GM04504 (cell line): ENCODE data around the gene LIMS2.

ENCODE experiments used
- DNase-seq: peaks from one replicate; pipeline ENCODE4 v3.0.0-alpha.2; 2012; ENCODE audit warnings: low read depth

Gene LIMS2, protein sequence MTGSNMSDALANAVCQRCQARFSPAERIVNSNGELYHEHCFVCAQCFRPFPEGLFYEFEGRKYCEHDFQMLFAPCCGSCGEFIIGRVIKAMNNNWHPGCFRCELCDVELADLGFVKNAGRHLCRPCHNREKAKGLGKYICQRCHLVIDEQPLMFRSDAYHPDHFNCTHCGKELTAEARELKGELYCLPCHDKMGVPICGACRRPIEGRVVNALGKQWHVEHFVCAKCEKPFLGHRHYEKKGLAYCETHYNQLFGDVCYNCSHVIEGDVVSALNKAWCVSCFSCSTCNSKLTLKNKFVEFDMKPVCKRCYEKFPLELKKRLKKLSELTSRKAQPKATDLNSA

DNA sequence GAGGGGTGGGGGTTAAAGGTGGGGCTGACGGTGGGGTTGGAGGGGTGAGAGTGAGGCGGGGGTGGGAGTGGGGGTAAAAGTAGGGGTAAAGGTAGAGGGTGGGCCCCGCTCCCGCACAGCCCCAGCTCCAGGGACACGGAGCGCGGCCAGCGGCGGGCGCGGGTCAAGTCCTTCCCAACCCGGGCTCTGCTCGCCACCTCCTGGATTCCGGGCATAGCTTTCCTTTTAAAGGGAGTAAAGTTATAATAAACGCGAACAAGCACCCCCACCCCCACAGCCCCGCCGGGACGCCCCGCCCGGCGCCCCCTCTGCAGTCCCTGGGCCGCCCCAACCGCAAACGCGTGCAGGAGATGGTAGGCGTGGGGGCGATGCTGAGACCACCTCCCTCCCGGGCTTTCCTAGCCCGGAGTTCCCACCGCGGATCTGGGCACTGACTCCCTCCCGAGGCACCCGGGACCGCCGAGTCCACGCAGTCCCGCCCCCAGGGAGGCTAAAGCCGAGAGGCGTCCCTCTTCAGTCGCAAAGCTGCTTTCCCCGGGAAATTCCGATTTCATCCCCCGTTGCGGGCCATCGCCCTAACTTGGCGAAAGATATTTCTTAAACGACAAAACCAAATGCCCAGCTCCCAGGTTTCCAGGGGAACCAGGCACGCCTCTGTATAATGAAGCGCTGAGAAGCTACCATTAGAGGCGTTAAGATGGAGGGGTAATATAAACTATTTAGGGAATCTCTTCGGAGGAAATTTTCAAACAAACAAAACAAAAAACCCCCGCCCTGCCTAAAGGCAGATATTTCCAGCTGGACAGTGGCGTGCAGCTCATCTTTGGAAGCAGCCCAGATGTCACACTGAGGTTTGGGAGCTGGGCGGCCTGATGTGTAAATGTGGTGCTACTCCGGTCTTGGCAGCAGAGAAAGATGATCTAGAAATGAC is at the start of gene LIMS2:
TSS of gene LIMS2 (minus strand) at position 200 of the 931 bp plus-strand sequence. CDS start 506 bp downstream, outside the sequence.
- peak; percentile 42 for DNase-seq

DNA sequence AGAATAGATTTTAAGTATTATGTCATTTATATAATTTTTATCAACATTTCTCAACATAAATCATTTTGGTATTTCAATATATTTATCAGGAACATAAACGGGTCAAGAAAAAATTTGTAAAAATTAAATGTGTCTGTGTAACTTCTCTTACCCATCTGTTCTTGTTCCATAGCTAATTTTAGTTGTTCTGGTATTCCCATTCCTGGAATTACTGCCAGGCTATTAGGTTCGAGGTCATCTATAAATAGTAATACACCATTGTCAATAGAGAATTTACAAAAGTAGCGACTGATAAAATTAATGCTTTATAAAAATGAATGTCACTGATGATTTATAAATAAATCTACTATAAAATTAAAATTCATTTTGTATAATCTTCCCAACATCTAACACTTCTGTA is 47.5 kb upstream of the LIMS2 start:
- DNase-seq = no peak

DNA sequence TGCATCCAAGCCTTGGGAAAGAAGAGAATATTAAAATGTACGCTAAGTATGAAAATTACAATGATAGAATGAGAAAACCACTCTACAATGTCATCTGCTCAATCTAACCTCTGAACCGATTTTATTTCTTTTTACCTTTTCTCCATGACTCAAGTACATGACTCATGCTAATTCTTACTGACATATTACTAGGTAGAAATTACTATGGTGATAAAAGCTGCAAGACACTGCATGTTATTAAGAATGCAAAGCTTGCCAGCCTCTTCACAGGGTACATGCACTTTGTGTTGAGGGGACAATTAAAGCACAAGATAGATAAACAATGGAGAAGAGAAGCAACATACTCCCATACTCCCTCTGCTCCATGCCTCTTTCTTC is 46.6 kb upstream of the LIMS2 start:
- no peak for DNase-seq

DNA sequence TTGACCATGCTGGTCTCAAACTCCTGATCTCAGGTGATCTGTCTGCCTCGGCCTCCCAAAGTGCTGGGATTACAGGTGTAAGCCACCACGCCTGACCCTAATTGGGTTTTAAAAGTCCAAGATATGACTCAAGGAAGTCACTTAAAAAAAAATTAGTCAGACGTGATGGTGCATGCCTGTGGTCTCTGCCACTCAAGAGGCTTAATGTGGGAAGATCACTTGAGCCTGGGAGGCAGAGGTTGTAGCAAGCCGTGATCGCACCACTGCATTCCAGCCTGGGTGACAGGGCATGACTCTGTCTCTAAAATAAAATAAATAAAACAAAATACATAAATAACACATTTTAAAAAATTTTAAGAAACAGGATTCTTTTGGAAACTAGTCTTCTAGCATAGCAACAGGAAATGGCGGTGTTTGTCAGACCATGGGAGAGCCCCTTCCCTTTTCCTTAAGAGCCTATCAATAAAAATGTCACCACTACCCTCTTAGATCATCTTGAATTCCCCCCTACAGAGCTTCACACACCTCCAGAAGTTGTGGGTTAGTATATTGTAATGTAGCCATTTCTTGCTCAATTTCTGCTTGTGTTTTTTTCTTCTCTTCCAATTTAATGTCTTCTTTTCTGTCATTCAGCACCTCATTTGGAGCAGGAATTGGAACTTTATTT is 46.1 kb upstream of the LIMS2 start:
- DNase-seq = peak; percentile 37

DNA sequence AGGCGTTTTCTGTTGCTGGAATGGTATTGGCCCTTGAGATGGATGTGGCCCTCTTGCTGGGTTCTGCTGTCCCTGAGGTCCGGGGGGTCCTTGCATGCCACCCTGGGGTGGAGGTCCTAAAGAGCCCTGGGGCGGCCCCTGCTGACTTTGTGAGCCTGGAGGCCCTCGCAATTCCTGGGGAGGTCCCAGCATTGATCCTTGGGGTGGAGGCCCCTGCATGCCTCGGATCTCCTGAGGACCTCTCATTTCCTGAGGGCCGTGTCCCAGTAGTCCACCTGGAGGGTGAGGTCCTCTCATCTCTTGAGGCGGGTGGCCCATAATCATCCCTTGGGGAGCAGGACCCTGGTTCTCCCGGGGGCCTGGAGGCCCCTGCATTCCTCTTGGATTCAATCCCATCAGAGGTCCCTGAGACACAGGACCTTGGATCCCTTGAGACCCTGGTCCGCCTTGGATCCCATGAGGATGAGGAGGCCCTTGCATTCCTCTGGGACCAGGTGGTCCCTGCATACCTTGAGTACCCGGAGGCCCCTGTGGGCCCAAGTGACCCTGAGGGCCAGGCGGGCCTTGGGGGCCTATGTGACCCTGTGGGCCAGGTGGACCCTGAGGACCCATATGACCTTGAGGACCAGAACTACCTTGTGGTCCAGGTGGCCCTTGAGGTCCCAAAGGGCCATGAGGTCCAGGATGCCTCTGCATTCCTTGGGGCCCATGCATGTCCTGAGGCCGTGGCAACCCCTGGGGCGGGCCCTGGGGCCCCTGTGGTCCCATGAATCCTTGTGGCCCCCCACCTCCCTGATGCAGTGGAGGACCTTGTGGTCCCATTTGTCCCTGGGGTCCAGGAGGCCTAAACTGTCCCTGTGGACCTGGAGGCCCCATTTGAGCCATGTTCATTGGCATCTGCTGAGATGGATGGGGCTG is 44.2 kb upstream of the LIMS2 start:
- DNase-seq = no peak

DNA sequence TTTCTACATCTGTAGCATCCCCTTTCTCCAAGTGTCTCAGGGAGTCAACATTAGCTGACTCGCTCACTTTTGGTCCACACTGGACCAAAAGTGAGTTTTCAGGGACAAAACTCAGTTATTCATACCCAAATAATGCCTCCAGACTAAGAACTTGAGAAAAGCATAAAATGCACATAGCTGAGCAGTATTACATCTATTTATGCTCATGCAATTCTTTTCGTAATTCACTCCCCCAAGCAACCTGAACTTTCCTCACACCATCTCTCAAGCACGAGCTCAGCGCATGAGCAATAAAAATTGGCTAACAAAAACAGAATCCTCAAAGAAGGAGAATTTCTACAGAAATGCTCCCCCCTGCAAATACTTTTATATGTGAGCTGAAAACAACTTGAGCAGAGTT is 42.9 kb upstream of the LIMS2 start:
- DNase-seq = no peak

DNA sequence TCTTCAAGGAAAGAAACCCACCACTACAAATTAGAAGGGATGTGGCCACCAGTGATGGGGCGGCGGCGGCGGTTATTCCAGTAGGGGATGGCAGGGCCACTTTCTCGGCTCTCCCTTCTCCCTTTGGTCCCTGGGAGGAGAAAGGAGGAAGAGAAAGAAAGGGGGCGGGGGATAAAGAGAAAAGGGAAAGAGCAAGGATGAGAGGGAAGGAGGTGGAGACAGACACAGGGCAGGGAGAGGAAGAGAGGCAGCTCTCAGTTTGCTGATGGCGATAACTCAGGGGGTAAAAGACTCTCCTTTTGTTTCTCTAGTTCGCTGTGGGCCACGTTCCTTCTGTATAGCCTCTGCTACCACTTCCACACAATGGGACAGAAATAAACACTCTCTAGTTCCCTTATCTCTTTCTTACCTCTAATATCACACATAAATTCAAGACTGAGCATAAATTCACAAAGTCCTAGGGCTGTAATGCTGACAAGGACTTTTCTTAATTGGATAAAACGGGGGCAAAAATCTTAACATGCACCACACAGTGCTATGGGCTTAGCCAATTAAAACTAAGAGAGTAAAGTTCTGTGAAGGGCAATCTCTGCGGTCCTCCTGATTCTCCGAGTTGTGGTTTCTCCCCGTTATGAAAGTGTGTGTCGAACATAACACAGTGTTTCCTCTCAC is 40.6 kb upstream of the LIMS2 start:
- no peak for DNase-seq

DNA sequence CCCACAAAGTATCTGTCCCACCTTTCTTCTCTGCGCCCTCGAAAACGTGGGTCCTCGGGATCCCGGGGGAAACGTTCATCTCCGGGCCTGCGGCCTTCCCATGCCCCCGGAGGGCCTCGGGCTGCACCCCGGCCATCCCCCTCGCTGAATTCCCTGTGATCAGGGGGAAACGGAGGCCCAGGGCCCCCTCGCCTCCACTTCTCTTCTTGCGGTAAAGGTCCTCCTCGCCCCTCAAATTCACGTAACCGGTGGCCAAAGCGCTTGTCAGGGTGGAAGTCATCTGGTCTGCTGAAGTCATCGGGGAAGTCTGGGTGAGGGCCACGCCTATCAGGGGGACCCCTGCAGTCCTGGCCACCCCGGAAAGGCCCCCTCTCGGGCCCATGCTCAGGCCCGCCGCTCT is 38.2 kb upstream of the LIMS2 start:
- no peak for DNase-seq

DNA sequence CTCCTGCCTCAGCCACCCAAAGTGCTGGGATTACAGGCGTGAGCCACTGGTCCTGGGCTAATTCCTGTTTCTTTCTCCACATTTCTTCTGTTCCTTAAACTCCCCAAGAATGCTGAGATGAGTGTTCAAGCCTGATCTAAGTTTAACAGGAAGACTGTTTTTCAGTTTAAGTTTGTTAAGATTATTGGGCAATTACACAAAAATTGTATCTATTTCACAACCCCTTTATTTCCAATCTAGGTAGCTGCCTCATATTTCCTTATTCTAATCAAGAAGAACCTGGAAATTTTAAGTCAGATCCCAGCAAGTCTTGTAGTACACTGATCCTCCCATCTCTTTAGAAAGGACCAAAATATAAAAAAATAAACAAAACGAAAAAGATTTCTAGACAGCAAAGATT is 37.7 kb upstream of the LIMS2 start:
- DNase-seq = no peak

DNA sequence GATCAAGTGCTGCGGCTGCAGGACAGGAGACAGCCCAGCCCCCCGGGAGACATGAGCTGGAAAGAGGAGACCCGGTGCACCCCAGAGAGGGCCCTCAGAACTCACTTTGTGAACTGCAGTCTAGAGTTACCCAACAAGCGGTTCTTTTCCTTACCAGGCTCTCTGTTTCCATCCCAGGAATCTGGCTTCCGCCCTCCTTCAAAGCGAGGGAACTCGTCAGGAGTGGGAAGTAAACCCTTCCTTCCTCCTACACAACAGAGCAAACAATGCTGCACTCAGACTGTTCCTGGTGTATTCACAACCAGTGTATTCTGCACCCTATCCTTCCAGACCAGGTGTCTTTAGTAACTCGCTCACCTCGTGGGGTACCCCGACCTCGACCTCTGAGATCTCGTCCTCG is 34.0 kb upstream of the LIMS2 start:
- no peak for DNase-seq

DNA sequence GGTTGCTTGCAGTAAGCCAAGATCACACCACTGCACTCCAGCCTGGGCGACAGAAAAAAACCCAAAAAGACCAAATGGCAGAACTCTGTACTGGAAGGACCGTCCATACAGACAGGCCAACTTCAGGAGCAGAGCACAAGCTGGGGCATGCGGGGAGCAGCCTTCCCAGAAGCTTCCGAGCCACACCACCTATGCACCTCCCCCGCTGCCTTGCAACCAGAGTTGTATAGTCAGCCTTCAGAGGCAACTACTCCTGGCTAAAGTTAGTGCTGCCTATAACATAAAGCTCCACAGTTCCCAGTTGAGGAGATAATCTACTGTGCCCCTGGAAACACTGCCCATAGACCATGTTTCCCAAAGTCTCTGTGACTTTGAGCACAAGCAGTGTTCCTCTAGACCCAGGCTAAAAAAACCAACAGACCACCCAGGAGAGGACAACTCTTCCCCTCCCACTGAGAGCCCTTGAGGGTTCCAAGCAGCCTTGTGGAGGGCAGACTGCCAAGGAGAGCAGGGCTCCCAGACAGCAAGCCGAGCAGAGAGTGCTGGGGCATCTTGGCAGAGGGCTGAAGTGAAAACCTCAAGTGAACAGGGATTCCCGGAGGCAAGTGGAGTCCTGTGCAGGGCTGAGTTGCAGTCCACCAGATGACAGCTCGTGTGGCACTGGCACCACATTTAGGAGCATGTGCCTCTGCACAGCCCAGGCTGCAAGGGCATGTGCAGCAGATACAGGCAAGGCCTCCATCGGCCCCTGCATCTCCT is 32.7 kb upstream of the LIMS2 start:
- no peak for DNase-seq

DNA sequence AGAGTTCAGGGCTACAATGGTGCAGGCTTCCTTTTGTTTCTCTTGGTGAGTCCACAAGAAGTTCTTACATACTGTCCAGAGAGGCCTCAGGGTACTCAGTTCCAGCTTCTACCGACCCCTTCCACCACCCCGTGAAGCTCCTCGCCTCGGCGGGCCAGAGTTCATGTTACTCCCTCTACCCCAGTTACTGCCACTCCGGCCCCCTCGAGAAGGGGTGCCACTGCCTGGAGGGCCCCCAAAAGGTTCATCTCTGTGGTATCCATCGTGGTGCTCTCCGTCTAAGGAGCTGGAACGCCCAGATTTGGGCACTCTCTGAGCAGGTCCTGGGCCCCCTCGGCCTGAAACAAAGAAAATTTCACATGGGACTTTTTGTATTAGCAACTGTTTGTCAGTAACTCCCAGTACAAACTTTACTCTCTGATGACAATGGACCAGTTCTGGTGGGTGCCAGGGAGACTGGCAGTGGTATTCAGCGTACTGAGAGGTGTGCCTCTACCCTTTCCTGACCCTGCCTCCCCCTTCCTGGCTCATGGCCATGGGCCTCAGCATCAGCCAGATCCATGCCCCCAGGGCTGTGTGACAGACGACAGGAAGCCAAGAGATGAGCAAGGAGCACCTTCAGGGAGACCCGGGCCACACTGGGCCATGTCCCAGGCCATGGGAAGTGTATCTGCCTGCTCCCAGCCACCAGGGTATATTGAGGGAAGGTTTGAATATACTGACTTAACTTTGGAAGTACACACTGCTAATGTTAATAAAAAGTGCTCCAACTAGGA is 31.1 kb upstream of the LIMS2 start:
- DNase-seq = no peak

DNA sequence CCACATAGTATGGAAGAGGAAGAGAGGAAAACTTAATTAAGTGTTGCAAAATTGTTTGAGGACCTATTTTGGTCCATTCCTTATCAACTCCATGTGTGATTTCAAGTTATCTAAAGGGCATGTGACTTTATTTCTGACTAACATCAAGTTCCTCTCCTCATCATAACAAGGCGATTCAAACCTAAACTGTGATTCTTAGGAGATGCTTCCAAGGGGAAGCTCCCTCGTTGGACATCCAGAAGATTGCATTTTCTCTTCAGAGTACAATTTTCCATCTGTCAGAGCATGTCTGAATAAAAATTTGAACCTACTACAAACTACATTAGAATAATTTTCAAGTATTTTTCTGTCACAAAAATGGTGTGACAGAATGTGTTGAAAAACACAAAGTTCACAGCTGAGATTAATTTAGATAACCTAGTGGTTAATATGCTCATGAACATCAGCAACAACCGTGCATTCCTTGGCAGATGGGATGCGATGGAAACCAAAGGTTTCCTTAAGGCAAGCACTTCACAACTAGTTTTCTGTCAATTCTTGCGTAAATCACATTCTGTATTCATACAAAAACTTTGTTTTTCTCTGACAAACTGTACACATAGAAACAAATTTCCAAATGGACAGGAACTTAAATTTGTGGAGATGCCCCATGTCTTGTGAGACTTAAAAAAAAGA is 30.2 kb upstream of the LIMS2 start:
- no peak for DNase-seq

DNA sequence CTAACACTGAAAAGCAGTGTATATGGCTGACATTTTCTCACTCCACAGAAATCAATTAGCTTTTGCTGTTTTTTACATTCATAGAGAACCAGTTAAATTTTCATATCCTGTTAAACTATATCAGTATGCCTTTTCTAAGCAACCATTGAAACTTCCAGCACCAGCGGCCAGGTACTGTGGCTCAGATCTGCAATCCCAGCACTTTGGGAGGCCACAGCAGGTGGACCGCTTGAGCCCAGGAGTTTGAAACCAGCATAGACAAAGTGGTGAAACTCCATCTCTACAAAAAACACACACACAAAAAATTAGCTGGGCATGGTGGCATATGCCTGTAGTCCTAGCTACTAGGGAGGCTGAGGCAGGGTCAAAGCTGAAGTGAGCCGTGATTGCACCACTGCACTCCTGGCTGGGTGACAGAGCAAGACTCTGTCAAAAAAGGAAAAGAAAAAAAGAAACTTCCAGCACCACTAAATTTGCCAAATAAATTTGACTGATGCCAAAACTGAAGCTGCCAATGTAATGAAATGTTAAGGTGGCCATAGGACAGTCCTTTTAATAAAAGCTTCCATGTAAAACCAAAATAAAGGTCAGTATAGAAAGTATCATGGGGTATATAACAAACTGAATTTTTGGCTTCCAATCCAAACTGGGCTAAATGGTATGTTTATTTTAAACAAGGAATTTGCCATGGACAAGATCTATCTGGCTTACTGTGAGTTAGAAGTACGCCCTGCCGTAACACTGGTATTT is 29.5 kb upstream of the LIMS2 start:
- DNase-seq = no peak

DNA sequence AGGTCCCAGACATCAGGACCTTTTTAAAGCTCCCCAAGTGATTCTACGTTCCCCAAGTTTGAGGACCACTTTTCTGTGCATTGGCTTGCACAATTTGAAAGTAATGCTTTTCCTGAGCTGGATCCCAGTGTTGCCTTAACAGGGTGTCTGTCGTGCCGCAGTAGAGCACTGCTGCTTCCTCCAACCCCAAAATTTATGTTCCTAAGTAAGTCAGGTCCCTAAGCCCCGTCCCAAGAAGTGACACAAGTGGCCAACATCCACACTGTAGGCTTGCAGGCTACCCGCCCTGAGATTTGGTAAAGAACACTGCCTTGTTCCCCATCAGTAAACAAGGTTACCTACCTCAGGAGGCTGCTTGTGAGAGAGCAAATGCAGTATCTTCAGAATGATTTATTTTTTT is 28.0 kb upstream of the LIMS2 start:
- DNase-seq = no peak

DNA sequence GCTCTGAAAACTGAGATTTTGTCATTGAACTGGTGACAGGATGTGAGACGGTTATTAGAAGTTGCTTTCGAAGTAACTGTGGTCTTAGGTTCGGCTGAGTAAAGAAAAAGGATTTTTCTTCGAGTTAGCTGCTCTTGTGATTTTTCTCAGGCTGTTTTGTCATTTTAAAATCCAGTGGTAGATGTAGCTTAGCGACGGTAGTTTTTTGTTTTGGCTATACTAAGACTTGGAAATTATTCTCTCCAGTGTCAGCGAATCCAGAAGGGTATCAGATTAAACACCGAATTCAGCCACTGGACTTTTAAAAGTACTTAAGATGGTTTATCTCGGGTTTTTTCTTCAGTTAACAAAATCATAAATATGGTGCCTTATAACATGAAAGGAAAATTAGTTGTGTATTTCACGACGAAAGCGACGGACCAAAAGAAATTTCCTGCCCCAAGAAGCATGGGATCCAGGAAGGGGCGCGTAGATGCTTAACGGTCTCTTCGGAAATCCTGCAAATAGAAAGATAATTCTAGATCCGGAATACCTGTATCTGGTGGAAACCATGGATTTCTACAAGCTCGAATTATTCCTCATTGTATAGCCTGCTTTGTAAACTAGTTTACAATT is 27.2 kb upstream of the LIMS2 start:
- no peak for DNase-seq

DNA sequence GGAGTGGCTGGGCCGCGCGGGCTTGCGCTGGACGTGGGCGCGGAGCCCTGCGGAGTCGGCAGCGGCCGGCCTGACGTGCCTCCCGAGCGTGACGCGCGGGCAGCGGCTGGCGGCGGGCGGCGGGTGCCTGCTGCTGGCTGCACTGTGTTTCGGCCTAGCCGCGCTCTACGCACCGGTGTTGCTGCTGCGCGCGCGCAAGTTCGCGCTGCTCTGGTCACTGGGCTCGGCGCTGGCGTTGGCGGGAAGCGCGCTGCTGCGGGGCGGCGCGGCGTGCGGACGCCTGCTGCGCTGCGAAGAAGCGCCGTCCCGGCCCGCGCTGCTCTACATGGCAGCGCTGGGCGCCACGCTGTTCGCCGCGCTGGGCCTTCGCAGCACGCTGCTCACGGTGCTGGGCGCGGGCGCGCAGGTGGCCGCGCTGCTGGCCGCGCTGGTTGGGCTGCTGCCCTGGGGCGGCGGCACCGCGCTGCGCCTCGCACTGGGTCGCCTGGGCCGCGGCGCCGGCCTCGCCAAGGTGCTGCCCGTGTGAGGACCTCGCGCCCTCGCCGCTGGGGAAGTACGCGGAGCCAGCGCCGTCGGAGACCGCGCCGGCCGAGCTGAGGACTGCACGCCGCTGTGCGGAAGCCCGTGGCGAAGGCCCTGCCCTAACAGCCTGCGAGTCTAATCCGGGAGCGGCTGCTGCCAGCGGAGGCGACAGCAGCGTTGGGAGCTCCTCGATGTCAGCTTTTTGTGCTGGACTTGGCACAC is 26.5 kb upstream of the LIMS2 start:
- peak; percentile 37 for DNase-seq
